GM21619 (cell line): Measurements from ENCODE around the gene TBC1D22A.

ENCODE experiments used
- ATAC-seq: cut with Tn5 transposase; IDR thresholded peaks from one replicate; pipeline ENCODE4 v1.9.1; 2021; ENCODE audit not compliant: unreplicated experiment

The TBC1D22A gene

DNA sequence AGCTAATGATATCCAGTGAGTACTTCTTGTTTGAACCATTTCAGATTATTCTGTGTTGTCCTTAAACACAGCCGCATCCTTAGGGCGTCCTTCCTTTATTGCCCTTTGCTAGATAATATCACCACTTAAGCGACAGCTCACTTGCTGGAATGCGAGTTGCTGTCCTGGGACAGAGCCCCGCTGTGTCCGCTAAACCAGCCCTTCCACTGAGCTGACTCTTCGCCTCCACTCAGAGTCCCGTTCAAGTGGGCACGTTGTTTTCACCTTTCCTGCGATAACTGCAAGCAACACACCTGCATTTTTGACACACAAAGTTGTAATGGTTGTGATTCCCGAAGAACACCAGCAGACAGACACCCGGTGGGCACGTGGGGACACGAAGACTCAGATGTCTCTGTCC lies 140.0 kb downstream of the TBC1D22A start:
- no peak for ATAC-seq

DNA sequence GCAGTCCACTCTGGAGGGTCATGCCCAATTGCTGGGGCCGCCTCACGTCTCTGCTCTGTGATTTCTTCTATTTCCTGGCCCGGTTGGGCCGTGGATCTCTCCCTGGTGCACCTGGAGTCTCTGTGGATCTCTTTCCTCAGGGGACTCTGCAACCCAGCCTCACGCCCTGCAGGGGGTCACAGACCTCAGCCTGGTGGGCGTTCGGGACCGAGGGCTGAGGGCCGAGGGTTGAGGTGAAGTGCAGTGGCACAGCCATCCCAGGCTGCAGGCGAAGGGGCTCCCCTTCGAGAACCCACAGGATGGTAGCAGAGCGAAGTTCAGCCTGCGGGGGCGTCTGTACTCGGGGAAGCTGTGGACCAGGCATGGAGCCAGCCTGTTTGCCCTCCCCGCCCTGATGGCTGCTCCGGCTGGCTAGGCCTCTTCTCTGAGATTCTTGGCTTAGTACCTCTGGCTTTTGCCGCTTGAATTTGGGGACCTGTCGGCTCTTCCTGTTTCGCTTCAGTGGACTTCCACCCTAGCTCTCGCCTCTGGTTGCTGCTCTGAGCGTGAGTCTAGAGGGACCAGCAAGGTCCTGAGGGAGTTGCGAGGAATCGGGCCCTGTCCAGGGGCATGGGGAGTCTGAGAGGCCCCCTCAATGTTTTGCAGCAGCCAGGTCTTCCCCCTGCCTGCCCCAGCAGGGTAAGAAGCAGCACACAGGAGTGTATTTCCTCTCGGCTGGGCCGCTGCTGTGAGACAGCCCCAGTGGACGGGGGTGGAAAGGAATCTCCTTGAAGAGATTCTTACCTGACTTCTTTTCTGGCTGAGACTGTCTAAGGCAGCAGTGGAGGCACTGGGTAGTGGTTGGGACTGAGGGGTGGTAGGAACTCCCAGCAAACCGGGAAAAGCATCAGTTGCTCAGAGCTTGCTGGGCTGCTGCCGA lies 140.8 kb downstream of the TBC1D22A start:
- ATAC-seq, result no peak

DNA sequence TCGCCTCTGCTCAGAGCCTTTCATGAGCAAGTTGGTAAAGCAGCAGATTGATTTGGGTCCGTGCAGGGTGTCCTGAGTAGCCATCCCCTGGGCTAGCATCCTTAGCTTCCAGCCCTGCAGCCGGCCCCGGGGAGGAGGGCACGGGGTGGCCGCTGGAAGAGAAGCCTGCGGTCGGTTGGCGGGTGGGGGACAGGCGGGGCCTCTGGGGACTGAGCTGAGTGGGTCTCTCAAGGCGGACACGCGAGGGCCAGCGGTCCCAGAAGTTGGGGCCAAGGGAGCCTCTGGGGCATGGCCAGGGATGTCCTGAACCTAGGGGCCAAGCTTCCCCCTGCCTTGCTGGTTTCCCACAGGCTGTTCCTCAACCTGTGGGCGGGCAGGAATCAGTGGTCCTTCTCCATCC lies 143.0 kb downstream of the TBC1D22A start:
- ATAC-seq, result no peak

DNA sequence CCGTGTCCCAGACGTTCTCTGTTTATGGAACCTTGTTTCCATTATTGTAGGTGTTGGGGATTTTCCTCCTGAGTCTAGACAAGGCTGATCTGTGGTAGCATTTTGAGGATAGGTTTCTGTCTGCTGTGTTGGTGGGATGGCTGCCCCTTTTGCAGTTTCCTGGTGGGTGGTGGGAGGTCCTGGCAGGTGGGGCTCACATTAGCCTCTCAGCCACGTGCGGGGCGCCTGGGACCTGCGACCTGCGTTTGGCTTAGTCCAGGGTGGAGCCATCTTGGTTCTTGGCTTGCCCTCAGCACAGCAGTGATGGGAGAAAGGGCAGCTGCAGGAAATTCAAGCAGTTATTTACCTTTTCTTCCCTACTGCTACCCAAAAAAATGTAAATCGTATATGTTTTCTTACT lies 143.4 kb downstream of the TBC1D22A start:
- ATAC-seq, result no peak

DNA sequence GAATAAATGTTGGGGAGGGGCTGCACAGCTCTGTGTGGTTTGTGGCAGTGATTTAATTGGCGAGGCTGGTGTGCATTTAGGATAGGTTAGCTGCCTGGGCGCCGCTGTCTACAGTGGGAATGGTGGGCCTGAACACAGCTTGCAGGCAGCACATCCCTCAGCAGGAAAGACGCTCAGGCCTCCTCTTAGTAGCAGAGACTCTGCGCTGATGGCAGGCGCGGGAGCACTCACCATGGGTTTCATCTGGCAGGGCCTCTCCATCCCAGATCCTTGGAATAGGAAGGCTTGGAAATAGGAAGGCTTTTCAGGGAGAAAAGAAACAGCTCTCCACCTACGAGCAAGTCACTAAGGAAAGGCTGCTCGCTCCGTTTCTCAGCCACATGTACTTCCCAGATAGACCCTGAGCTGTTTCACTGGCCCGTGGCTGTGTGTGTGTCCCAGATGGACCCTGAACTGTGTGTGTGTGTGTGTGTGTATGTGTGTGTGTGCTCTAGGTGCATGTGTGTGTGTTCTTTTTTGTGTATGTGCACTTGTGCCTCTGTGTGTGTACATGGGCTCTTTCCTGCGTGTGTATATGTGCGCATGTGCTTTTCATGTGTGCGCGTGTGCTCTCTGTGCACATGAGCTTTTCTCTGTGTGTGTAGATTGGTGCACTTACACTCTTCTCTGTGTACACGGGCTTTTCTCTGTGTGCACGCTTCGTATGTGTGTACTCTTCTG lies 144.0 kb downstream of the TBC1D22A start:
- ATAC-seq, result no peak

DNA sequence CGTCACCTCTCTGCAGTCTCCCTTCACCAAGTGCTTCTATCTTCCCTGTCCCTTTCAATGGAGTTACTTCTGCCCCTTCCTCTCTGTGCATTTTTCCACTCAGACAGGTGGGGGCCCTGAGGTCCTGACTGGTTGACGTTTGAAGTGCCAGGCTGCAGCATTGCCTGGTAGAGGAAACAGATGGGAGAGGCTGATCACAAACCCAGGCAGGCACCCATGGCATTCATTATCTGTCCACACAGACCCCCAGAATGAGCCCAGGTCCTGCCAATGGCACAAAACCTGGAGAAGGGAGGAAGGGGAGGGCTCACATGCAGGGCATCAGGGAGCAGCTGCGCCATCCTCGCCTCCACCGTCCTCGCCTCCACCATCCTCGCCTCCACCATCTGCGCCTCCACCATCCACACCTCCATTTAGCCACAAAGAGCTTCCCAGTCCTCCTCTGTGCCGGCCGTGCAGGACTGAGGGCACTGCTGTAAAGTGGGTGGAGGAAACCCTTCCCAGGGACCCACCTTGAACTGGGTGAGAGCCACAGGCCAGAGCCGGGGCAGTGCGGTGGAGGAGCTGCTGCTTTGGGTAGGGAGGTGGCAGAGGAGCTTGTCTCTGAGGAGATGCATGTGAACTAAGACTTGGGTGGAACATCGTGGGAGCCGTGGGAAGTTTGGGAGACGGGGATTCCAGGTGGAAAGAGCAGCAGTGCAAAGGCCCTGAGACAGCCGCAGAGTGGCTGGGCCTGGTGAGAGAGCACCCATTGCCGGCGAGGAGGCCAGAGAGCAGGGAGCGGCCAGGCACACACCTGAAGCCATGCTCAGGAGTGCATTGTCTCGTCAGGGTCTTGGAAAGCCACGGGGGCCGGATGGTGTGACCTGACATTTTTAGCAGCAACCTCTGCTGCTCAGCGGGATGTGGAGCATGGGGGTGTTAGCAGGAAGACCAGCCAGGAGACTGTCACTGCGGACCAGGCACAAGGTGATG lies 145.1 kb downstream of the TBC1D22A start:
- no peak for ATAC-seq

DNA sequence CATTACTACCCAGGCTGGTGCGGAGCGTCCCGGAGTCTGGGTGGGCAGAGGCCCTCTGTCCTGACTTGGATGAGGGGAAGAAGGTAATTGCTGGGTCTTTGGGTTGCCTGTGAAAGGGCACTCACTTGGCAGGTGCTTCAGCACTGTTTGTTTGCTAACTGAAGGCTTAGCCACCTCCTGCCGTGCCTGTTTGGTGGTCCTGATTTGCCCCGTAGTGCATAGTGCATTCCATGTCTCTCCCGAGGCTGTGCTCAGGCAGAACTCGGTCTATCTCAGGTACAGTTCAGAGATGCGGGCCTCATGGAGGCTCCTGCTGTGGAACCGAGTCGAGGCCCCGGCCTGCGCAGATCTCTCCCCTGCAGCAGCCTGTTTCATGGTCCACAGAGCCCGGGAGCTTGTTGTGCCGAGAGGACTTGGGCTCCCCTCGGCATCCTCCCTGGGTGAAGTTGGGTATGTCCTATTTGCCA lies 146.2 kb downstream of the TBC1D22A start:
- no peak for ATAC-seq

DNA sequence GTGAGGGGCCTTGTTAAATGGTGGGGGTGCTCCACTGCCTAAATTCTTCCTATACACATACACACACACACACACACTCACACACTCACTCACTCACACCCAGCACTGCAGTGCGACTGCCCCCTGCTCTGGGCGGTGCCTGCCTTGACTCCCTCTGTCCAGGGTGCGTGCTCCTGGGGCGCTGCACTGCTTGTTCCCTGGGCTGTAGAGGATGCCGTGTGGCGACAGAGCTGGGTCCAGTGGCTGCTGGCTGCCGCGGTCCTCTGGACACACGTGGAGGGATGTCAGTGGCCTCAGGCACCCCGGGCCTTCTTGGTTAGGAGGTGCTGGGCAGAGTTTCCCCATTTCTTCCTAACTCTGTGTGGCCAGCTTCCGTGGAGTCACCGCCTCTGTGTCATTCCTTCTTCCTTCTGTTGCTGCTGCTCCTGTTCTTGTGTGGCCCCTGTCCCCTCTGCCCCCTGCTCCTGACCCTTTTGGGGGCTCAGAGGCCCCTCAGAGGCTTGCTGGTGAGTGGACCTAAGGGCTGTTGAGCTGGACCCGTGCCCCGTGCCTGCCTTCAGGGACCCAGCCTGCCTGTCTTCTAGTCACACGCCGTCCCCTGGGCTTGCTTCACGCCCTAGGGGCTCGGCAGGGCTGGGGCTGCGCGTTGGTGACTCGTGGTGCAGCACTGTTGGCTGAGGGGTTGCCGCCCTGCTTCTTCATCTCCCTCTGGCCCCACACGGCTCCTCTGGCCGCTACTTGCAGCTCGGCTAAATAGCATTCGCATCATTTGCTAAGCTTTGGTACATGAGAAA lies 147.0 kb downstream of the TBC1D22A start:
- ATAC-seq, result no peak

DNA sequence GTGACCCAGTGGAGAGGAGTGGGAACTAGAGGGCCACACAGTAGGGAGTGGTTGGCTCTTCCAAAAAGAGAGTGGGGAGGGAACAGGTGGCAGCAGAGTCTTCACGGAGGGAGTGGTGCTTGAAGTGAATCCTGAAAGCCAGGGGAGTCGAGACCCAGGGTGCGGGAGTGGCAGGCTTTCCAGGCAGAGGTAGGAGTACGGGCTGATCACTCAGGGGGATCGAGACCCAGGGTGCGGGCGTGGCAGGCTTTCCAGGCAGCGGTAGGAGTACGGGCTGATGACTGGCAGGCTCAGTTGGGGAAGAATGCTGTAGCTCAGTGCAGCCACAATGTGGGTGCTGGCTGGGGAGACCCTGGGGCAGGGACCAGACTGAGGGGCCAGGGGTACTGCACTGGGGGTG lies 148.2 kb downstream of the TBC1D22A start:
- no peak for ATAC-seq

DNA sequence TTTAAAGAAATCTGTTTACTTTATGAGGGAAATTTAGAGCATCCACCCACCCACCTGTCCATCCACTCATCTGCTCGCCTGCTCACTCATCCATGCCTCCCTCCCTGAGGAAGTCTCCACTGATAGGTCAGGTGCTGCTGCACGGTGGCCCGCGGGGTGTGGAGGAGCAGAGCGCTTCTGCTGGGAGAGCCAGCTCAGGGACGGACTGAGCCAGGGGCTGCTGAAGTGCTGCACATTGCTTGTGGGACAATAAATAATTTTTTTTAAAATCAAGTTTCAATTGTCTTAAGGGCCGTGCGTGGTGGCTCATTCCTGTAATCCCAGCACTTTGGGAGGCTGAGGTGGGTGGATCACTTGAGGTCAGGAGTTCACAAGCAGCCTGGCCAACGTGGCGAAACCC lies 148.9 kb downstream of the TBC1D22A start:
- ATAC-seq, result no peak

DNA sequence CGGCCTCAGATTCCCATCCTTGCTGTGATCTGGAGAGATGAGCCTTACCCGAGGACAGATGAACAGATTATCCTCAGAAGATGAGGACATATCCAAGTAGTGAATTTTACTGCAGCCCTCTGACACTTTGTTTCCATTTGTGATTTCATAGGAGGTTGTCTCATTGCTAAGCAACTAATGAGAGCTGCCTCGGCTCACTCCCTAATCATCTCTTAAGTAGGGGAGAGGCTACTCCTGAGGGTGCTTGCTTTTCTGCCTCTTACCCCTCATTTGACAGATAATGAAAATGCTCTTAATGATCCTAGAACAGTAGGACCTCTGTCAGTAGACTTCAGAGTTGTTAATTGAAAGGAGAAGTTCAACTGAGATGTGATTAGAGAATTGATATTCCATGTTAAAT lies 150.9 kb downstream of the TBC1D22A start:
- no peak for ATAC-seq

DNA sequence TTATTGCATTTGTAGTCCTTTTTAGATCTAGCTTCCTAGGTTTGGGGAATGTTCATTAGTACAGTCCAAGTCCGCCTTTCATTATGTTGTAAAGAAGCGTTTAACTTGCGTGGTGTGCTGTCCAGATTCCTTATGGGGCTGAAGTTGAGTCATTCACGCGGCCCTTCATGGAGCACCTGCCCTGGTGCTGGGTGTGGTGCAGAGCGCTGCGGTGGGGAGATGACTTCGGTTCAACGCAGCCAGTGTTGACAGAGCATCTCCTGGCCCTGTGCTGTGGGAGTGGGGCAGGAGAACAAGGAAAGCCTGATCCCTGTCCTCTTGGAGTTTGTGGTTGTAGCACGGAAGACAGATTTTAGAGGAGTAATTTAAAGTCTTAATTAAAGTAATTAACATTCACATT lies 152.0 kb downstream of the TBC1D22A start:
- ATAC-seq, result no peak

DNA sequence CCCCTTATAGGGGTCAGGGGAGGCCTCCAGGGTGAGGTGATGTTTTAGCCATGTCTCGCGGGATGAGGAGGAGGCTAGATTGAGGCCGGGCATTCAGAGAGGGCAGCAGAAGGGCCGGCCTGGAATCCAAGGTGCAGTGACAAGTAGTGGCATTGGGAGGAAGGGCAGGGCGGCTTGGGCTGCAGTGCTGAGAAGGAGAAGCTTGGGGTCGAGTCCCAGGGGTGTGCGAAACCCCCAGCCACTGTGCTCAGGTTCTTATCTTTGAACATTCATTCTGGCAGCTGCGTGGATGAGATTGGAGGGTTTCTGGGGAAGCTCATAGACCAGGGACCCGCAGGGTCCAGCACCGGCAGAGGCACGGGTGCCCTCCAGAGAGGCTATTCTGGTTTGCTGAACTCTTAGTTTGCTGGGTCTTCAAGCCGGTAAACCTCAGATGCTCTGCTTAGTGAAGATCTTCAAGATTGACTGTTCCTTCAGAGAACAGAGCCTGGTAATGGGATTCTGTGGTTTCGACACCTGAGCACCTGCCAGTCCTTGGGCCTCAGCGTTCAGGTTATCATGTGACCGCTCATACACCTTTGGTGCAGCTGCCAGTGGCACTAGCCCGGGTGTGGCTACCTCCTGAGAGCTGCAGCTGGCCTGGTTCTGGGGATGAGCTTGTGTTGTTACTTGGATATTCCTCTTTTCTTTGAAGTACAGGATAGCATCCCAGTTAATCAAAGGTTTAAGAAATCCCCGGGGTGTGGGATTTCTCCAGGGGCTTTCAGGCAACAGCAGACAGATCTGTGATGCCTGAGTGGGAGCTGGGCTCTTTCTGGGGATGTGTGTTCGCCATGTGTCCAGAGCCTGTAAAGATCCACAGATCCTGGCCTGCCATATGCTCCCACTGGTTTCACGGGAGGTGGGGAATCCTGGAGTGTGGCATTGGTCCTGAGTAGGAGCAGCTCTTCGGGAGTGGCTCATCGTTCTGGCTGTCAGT lies 152.8 kb downstream of the TBC1D22A start:
- ATAC-seq, result no peak

DNA sequence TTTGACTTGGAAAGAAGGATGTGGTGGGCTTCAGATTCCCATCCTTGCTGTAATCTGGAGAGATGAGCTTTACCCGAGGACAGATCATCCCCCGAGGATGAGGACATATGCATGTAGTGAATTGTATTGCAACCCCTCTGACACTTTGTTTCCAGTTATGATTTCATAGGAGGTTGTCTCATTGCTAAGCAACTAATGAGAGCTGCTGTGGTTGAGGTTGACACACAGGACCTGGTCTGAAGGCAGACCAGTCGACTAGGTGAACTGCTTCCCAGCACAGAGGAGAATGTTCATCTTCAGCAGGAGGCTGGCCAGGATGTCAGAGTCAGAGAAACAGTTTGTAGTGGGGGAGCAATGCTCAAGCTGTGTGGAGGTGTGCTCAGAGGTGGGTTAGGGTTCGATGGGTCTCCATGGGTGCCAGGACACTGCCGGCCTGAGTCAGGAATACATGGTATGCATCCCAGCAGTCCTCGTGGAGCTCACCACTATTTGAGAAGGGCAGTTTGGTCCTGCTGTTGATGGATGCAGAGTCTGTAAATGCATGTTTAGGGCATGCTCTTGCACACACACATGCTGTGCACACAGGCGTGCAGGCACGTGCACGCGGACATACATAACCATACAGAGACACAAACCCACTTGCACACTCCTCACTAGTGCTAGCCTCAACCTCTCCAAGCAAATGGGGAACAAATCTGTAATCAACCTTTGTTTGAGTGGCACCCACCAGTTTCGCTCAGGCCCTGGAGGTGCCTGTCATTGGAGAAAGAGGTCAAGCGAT lies 153.7 kb downstream of the TBC1D22A start:
- ATAC-seq, result no peak

DNA sequence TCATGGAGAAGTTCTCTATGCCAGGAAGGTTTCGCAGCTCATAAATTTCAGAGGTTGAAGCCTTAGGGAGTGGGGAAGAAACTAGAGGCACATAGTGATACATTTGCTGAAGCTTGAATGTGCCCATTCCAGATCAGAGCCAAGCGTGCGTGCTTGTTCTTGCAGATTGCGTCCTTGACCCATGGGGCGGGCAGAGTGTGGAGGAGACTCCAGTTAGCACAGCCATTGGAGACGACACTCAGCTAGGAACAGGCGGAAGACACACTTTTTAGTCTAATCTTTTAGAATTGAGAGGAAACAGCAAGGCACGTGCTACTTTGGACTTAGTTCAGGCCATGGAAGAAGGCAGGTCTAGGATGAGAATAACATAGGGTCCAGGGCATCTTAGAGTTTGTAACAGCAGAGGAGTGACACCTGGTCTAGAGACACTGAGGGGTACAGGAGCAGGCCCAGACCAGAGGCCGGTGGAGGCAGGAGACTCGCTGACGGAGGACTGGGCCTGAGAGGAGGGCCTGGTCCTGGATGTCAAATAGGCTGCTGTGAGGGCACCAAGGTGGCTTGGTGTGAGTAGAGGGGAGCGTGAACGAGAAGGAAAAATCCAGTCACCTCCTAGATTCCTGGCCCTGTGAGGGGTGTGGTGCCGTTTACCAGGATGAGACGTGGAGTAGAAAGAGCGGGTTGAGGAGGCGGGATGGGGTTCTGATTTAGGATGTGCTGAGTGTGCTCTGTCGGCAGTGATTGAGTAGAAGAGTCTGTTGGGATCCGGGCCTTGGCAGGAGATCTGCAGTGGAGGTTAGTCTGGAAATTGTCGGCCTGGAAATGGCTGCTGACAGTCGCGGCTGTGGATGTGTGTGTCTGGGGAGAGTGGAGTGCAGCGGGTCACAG lies 154.7 kb downstream of the TBC1D22A start:
- no peak for ATAC-seq

DNA sequence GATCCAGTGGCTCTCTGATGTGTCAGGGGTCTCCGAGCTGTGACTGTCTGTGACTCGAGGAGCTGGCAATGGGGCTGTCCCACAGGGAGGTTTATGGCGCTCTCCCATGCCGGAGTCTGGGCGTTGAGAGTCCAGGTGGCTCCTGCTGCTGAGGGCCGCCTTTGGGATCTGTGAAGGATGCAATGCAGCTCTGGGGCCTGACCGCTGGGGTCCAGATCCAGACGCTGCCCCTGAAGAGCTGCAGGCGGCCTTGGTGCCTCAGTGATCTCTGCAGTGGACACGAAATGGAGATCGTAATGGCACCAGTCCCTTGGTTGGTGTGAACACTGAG lies 155.3 kb downstream of the TBC1D22A start:
- ATAC-seq, result no peak

DNA sequence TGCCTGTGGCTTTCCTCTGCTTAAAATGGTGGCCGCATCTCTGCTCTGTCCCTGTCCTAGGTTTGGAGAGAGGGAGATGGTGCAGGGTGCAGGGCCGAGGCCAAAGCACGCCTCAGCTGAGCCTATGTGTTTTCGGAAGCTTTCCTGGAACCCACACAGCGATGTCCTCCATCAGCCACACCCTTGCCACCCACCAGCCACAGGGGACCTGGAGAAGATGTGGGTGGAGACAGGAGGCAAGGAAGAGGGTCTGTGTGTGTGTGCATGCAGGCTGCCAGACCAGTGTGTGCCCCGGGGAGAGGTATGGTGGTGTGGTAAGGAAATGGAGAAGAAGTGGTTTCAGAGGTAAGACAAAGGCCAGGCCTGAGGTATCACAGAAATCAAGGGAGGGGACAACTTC lies 155.7 kb downstream of the TBC1D22A start:
- ATAC-seq, result no peak
